Endometrial microvascular endothelial cells (primary cell): Measurements from ENCODE around the gene GRP. TPM values are rescaled to one million over a fixed set of nuclear protein-coding genes. Genes with fewer than 3 reads are reported as not detected.

Source experiments
- in situ Hi-C: cut with HindIII; loops from 2 replicates; pipeline ENCODE4 v1.10.0; 2017; ENCODE audit warnings: low sequenced_read_pairs, low pct_unique_long_range_greater_than_20kb; ENCODE audit errors: inconsistent ontology term
- total RNA-seq: library from RNA; depleted of rRNA; stranded (reverse); fragments of >200 nt; gene quantifications from one replicate; pipeline ENCODE4 v1.2.3, GENCODE V29; 2015; ENCODE audit errors: inconsistent ontology term

GRP gene
- not detected for total RNA-seq

- in situ Hi-C loops: no loop called here
Measured at GRCh38 chr18:59219672-59220163, at the start of gene GRP. Gene GRP (plus strand): TSS chr18:59220158. CDS start chr18:59220266, 108 bp downstream.

GRCh38 chr18:59172664-59173249 lies 47.2 kb upstream of the GRP start:
- in situ Hi-C loops: no loop called here

GRCh38 chr18:59177485-59177884 lies 42.5 kb upstream of the GRP start:
- in situ Hi-C loops: no loop called here

GRCh38 chr18:59180150-59180845 lies 39.7 kb upstream of the GRP start:
- in situ Hi-C loops: no loop called here

- in situ Hi-C loops: no loop called here
Measured at GRCh38 chr18:59182673-59183072, 37.3 kb upstream of the GRP start.

- in situ Hi-C loops: no loop called here
Measured at GRCh38 chr18:59189008-59189407, 30.9 kb upstream of the GRP start.

- in situ Hi-C loops: no loop called here
Measured at GRCh38 chr18:59189746-59190145, 30.2 kb upstream of the GRP start.

GRCh38 chr18:59196161-59196725 lies 23.7 kb upstream of the GRP start:
- in situ Hi-C loops: no loop called here

GRCh38 chr18:59197636-59198035 lies 22.3 kb upstream of the GRP start:
- in situ Hi-C loops: no loop called here

- in situ Hi-C loops: no loop called here
Measured at GRCh38 chr18:59198215-59198614, 21.7 kb upstream of the GRP start.

- in situ Hi-C loops: no loop called here
Measured at GRCh38 chr18:59200787-59201186, 19.2 kb upstream of the GRP start.

- in situ Hi-C loops: no loop called here
Measured at GRCh38 chr18:59202258-59202820, 17.6 kb upstream of the GRP start.

- in situ Hi-C loops: no loop called here
Measured at GRCh38 chr18:59207506-59207905, 12.5 kb upstream of the GRP start.

GRCh38 chr18:59208602-59209125 lies 11.3 kb upstream of the GRP start:
- in situ Hi-C loops: no loop called here

- in situ Hi-C loops: no loop called here
Measured at GRCh38 chr18:59210299-59210698, 9.7 kb upstream of the GRP start.

- in situ Hi-C loops: no loop called here
Measured at GRCh38 chr18:59211629-59212028, 8.3 kb upstream of the GRP start.

- in situ Hi-C loops: no loop called here
Measured at GRCh38 chr18:59218018-59218417, 1.9 kb upstream of the GRP start.

GRCh38 chr18:59220164-59220783 lies 316 bp downstream of the GRP start:
- in situ Hi-C loops: no loop called here
